ENCODE data around the gene CPSF4L. TPM values are rescaled to one million over a fixed set of nuclear protein-coding genes. Genes with fewer than 3 reads are reported as not detected.

Gene CPSF4L
- total RNA-seq, 1 donor from 2014 or later = not detected

DNA sequence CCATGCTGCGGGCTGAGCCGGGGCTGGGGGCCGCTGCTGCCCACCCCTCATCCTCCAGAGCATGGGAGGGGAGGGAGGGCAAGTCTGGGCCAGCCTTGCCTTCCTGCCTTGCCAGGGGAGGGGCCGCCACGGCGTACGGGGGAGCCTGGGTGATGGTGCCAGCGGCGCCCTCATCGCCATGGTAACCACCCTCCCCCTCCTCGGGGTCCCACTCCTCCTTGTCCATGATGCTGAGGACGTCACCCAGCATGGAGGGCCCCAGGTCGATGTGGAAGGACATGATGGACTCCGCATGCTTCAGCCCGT, 23.9 kb upstream of the CPSF4L start:
- peaks cover 13% of the 10 kb centered on the region for H3K4me1 Mint-ChIP-seq (ENCODE audit: unreplicated experiment)
- H3K9me3 Mint-ChIP-seq (ENCODE audit: unreplicated experiment) = no peaks in the 10 kb centered on the region
- H3K4me3 Mint-ChIP-seq (ENCODE audit: unreplicated experiment) = no peak overlapping the region
- peaks cover 2% of the 10 kb centered on the region for H3K27me3 Mint-ChIP-seq (ENCODE audit: unreplicated experiment)
- H3K27ac Mint-ChIP-seq (ENCODE audit: unreplicated experiment) = no peak overlapping the region
- H3K36me3 Mint-ChIP-seq (ENCODE audit: low read depth, unreplicated experiment) = peaks cover 12% of the 10 kb centered on the region
- DNase-seq (ENCODE audit: low spot score) = no peak
- TF ChIP-seq, protein P1, sequence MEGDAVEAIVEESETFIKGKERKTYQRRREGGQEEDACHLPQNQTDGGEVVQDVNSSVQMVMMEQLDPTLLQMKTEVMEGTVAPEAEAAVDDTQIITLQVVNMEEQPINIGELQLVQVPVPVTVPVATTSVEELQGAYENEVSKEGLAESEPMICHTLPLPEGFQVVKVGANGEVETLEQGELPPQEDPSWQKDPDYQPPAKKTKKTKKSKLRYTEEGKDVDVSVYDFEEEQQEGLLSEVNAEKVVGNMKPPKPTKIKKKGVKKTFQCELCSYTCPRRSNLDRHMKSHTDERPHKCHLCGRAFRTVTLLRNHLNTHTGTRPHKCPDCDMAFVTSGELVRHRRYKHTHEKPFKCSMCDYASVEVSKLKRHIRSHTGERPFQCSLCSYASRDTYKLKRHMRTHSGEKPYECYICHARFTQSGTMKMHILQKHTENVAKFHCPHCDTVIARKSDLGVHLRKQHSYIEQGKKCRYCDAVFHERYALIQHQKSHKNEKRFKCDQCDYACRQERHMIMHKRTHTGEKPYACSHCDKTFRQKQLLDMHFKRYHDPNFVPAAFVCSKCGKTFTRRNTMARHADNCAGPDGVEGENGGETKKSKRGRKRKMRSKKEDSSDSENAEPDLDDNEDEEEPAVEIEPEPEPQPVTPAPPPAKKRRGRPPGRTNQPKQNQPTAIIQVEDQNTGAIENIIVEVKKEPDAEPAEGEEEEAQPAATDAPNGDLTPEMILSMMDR (IDR thresholded peaks at IDR 0.05; ENCODE audit: unreplicated experiment) = no peak

DNA sequence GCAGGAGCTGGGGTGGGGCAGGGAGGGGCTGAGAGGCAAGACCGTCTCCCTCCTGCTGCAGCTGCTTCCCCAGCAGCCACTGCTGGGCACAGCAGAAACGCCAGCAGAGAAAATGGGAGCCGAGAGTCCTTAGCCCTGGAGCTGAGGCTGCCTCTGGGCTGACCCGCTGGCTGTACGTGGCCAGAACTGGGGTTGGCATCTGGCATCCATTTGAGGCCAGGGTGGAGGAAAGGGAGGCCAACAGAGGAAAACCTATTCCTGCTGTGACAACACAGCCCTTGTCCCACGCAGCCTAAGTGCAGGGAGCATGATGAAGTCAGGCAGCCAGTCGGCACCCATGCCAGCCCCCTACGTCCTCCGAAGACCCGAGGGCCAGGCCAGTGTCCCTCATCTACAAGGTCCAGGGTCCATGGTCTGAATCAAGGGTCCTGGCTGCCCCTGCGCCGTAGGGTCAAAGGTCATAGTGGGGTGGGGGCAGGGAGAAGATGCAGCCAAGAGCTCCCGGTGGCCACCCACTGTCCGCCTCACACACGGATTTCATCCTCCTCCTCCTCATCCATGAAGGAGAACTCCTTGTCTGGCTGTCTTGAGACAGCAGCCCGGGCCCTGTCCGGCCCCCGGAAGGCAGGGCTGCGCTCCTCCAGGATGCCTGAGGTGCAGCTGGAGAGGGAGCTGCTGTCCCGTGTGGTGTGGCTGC, 23.4 kb upstream of the CPSF4L start:
- TF ChIP-seq, protein P1 (IDR thresholded peaks at IDR 0.05; ENCODE audit: unreplicated experiment) = no peak
- DNase-seq (ENCODE audit: low spot score) = no peak
- H3K4me1 Mint-ChIP-seq (ENCODE audit: unreplicated experiment) = peaks cover 9% of the 10 kb centered on the region
- no peak overlapping the region for H3K27ac Mint-ChIP-seq (ENCODE audit: unreplicated experiment)
- H3K27me3 Mint-ChIP-seq (ENCODE audit: unreplicated experiment) = peaks cover 2% of the 10 kb centered on the region
- no peaks in the 10 kb centered on the region for H3K9me3 Mint-ChIP-seq (ENCODE audit: unreplicated experiment)
- no peak overlapping the region for H3K4me3 Mint-ChIP-seq (ENCODE audit: unreplicated experiment)
- H3K36me3 Mint-ChIP-seq (ENCODE audit: low read depth, unreplicated experiment) = peaks cover 8% of the 10 kb centered on the region

DNA sequence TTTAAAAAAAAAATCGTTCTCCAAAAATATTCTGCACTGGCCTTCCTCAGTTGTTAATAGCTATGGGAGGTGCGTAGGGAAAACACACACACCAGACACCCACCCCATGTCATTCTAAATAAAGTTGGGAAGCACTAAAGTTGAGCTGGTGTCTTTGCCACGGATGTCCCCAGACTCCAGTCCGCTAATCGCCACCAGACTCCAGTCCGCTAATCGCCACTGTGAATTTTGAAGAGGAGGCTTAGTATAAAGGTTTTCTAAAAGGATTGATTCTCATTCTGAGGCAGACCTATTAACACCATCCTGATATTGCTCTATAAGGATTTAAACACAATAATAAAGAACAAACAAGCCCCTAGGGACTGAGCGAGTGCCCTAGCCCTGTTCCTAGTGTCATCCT, 22.7 kb upstream of the CPSF4L start:
- no peak for DNase-seq (ENCODE audit: low spot score)
- peaks cover 9% of the 10 kb centered on the region for H3K4me1 Mint-ChIP-seq (ENCODE audit: unreplicated experiment)
- no peak overlapping the region for H3K27ac Mint-ChIP-seq (ENCODE audit: unreplicated experiment)
- H3K27me3 Mint-ChIP-seq (ENCODE audit: unreplicated experiment) = peaks cover 2% of the 10 kb centered on the region
- TF ChIP-seq, protein P1 (IDR thresholded peaks at IDR 0.05; ENCODE audit: unreplicated experiment) = no peak
- no peaks in the 10 kb centered on the region for H3K9me3 Mint-ChIP-seq (ENCODE audit: unreplicated experiment)
- peaks cover 8% of the 10 kb centered on the region for H3K36me3 Mint-ChIP-seq (ENCODE audit: low read depth, unreplicated experiment)
- no peak overlapping the region for H3K4me3 Mint-ChIP-seq (ENCODE audit: unreplicated experiment)

DNA sequence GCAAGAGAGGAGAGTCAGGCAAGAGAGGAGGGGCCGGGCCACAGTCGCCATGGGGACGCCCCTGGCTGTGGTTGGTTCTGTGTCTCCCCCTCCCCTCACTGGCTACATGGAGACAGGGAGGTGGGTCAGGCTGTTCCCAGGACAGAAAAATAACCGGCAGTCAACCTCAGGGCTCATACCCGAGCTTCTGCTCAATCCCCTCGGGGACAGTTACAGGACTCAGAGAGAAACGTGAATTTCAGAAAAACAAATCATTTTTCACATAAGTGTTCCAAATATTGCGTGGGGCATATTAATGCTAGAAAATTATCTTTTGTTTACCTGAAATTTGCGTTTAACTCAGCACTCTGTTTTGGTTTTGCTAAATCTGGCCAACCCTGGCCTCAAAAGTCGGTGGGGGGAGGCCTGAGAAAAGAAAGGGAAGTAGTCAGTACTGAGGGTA, 22.2 kb upstream of the CPSF4L start:
- DNase-seq (ENCODE audit: low spot score) = peak; percentile 34
- peaks cover 9% of the 10 kb centered on the region for H3K4me1 Mint-ChIP-seq (ENCODE audit: unreplicated experiment)
- TF ChIP-seq, protein P1 (IDR thresholded peaks at IDR 0.05; ENCODE audit: unreplicated experiment) = no peak
- peaks cover 2% of the 10 kb centered on the region for H3K27me3 Mint-ChIP-seq (ENCODE audit: unreplicated experiment)
- H3K36me3 Mint-ChIP-seq (ENCODE audit: low read depth, unreplicated experiment) = peaks cover 8% of the 10 kb centered on the region
- H3K27ac Mint-ChIP-seq (ENCODE audit: unreplicated experiment) = peak overlapping the region; percentile 52
- H3K4me3 Mint-ChIP-seq (ENCODE audit: unreplicated experiment) = no peak overlapping the region
- no peaks in the 10 kb centered on the region for H3K9me3 Mint-ChIP-seq (ENCODE audit: unreplicated experiment)

DNA sequence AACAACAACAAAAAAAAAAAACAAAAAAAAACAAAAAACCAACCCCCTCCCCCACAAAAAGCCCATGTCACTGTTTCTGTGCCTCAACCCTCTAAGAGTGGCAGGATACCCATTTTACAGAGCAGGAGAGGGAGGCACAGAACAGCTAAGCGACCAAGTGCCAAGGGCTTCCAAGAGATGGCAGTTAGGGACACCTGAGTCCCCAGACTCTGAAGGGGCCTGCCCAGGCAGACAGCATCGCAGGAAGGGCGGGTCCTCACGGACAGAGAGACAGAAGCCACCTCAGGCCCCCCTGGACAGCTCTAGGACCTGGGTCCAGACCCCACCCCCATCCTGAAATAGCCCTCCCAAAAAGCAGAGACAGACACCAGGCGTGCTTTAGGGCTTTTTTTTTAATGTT, 21.6 kb upstream of the CPSF4L start:
- TF ChIP-seq, protein P1 (IDR thresholded peaks at IDR 0.05; ENCODE audit: unreplicated experiment) = no peak
- Mint-ChIP-seq H3K9me3 (ENCODE audit: unreplicated experiment) (no peaks in the 10 kb centered on the region), H3K4me3 (ENCODE audit: unreplicated experiment) (no peak overlapping the region), H3K27me3 (ENCODE audit: unreplicated experiment) (peaks cover 2% of the 10 kb centered on the region), H3K36me3 (ENCODE audit: low read depth, unreplicated experiment) (peaks cover 8% of the 10 kb centered on the region), H3K4me1 (ENCODE audit: unreplicated experiment) (peaks cover 9% of the 10 kb centered on the region), H3K27ac (ENCODE audit: unreplicated experiment) (no peak overlapping the region)
- no peak for DNase-seq (ENCODE audit: low spot score)

Measured in endothelial cell (in vitro differentiated cells).